HG03095 (cell line): ENCODE data around the gene TMEM150A.
"Not testable (repeated sequence)": the region's sequence is repeated elsewhere in the genome, so short reads cannot be mapped to it uniquely, and the experiment has no call there.

Source experiments
- ATAC-seq: cut with Tn5 transposase; IDR thresholded peaks from one replicate; pipeline ENCODE4 v1.9.1; 2021; ENCODE audit warnings: moderate library complexity; ENCODE audit not compliant: unreplicated experiment

The TMEM150A gene

GRCh38 chr2:85613717-85614515 lies 11.4 kb upstream of the TMEM150A start:
- ATAC-seq, result no peak

- ATAC-seq, result peak; percentile 77
These were observed 9.4 kb upstream of the TMEM150A start, which contains the start of gene C2orf68 for GRCh38 chr2:85611705-85612587. Gene C2orf68 (minus strand): TSS chr2:85612066. CDS start chr2:85611984, 82 bp downstream.

- ATAC-seq, result no peak
These were observed 8.8 kb upstream of the TMEM150A start for GRCh38 chr2:85611217-85611704.

- ATAC-seq, result no peak
These were observed 5.0 kb upstream of the TMEM150A start for GRCh38 chr2:85607268-85608215.

GRCh38 chr2:85606116-85606455 lies 3.6 kb upstream of the TMEM150A start:
- no peak for ATAC-seq

- no peak for ATAC-seq
These were observed 3.1 kb upstream of the TMEM150A start for GRCh38 chr2:85605406-85606115.

- ATAC-seq, result no peak
These were observed 2.3 kb upstream of the TMEM150A start for GRCh38 chr2:85604568-85605339.

- ATAC-seq, result not testable (repeated sequence)
These were observed 1.6 kb upstream of the TMEM150A start for GRCh38 chr2:85604133-85604444.

GRCh38 chr2:85601771-85602475 lies 575 bp downstream of the TMEM150A start:
- ATAC-seq, result peak; percentile 32

GRCh38 chr2:85600951-85601770 lies 1.3 kb downstream of the TMEM150A start:
- ATAC-seq, result no peak

GRCh38 chr2:85600235-85600575 lies 2.3 kb downstream of the TMEM150A start:
- no peak for ATAC-seq

- no peak for ATAC-seq
These were observed 2.8 kb downstream of the TMEM150A start for GRCh38 chr2:85599468-85600234.

GRCh38 chr2:85598594-85599340 lies 3.7 kb downstream of the TMEM150A start:
- ATAC-seq, result no peak

GRCh38 chr2:85597241-85597640 lies 5.3 kb downstream of the TMEM150A start:
- ATAC-seq, result no peak

- ATAC-seq, result no peak
These were observed 5.9 kb downstream of the TMEM150A start for GRCh38 chr2:85596486-85597143.

- no peak for ATAC-seq
These were observed 6.5 kb downstream of the TMEM150A start for GRCh38 chr2:85596026-85596333.
